ENCODE measurements around the gene PPP1R16B.
"Not testable (repeated sequence)": the region's sequence is repeated elsewhere in the genome, so short reads cannot be mapped to it uniquely, and the experiment has no call there.

Gene PPP1R16B

GRCh38 chr20:38779247-38780097 is 26.0 kb upstream of the PPP1R16B start:
- Mint-ChIP-seq H3K4me1 (peaks cover under 1% of the 10 kb centered on the region), H3K27me3 (no peaks in the 10 kb centered on the region), H3K27ac (no peak overlapping the region), H3K36me3 (peaks cover 11% of the 10 kb centered on the region), H3K4me3 (no peak overlapping the region), H3K9me3 (no peaks in the 10 kb centered on the region)
- no peak for ATAC-seq

- Mint-ChIP-seq H3K9me3 (no peaks in the 10 kb centered on the region), H3K4me3 (no peak overlapping the region), H3K4me1 (no peaks in the 10 kb centered on the region), H3K27ac (no peak overlapping the region), H3K36me3 (no peaks in the 10 kb centered on the region), H3K27me3 (no peaks in the 10 kb centered on the region)
- no peak for ATAC-seq
These were observed 23.2 kb upstream of the PPP1R16B start for GRCh38 chr20:38782275-38782674.

DNA sequence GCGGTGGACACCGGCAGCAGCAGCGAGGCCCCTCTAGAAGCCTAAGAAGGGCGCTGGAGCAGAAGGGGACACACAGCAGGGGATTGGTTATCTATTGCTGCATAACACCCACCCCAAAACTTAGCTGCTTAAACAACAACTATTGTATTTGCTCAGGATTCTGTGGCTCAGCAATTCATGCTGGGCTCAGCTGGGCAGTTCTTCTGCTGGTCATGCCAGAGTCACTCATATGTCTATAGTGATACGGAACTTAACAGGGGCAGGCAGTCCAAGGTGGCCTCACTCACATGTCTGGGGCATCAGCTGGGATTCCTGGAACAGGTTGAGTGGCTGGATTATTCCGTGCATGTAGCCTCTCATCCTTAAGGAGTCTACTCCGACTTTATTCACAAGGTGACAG is 17.6 kb upstream of the PPP1R16B start:
- no peak overlapping the region for H3K27ac Mint-ChIP-seq
- H3K27me3 Mint-ChIP-seq = no peaks in the 10 kb centered on the region
- peaks cover 8% of the 10 kb centered on the region for H3K4me1 Mint-ChIP-seq
- no peak overlapping the region for H3K4me3 Mint-ChIP-seq
- no peak for ATAC-seq
- H3K9me3 Mint-ChIP-seq = no peaks in the 10 kb centered on the region
- H3K36me3 Mint-ChIP-seq = peaks cover 5% of the 10 kb centered on the region

GRCh38 chr20:38789503-38790199 is 15.8 kb upstream of the PPP1R16B start:
- no peak overlapping the region for H3K4me3 Mint-ChIP-seq
- peaks cover 5% of the 10 kb centered on the region for H3K36me3 Mint-ChIP-seq
- no peaks in the 10 kb centered on the region for H3K27me3 Mint-ChIP-seq
- H3K4me1 Mint-ChIP-seq = peaks cover 8% of the 10 kb centered on the region
- ATAC-seq = no peak
- H3K27ac Mint-ChIP-seq = no peak overlapping the region
- no peaks in the 10 kb centered on the region for H3K9me3 Mint-ChIP-seq

GRCh38 chr20:38790200-38791053 is 15.1 kb upstream of the PPP1R16B start:
- peaks cover 5% of the 10 kb centered on the region for H3K36me3 Mint-ChIP-seq
- peak overlapping the region; percentile 23 for H3K27ac Mint-ChIP-seq

GRCh38 chr20:38791291-38791690 is 14.2 kb upstream of the PPP1R16B start:
- Mint-ChIP-seq H3K36me3 (peaks cover 5% of the 10 kb centered on the region), H3K27ac (no peak overlapping the region), H3K9me3 (no peaks in the 10 kb centered on the region), H3K27me3 (no peaks in the 10 kb centered on the region), H3K4me1 (peaks cover 8% of the 10 kb centered on the region), H3K4me3 (no peak overlapping the region)
- no peak for ATAC-seq

More at GRCh38 chr20:38790200-38791053, 15.1 kb upstream of the PPP1R16B start:
- peak overlapping the region; percentile 19 for H3K4me3 Mint-ChIP-seq
- peaks cover 8% of the 10 kb centered on the region for H3K4me1 Mint-ChIP-seq
- H3K9me3 Mint-ChIP-seq = no peaks in the 10 kb centered on the region
- ATAC-seq = peak; percentile 50
- no peaks in the 10 kb centered on the region for H3K27me3 Mint-ChIP-seq

DNA sequence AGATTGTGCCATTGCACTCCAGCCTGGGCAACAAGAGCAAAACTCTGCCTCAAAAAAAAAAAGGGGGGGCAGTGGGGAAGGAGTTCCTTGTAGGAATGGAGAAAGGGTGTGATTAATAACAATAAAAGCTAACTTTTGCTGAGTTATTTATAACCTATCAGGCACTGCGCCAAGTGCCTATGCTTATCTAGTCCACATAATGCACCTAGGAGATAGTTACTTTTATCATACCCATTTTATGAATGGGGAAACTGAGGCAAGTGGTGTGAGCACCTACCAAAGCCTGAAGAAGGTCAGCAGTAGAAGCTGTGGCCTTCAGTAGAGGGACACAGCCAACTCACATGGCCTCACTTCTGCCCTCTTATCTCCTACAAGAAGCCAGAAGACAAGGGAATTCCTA is 13.6 kb upstream of the PPP1R16B start:
- Mint-ChIP-seq H3K27ac (no peak overlapping the region), H3K4me3 (no peak overlapping the region), H3K9me3 (no peaks in the 10 kb centered on the region), H3K36me3 (peaks cover 5% of the 10 kb centered on the region), H3K27me3 (no peaks in the 10 kb centered on the region), H3K4me1 (peaks cover 8% of the 10 kb centered on the region)
- ATAC-seq = no peak

- not testable (repeated sequence) for H3K4me3 Mint-ChIP-seq, ATAC-seq, H3K36me3 Mint-ChIP-seq, H3K27me3 Mint-ChIP-seq, H3K9me3 Mint-ChIP-seq
- Mint-ChIP-seq H3K27ac (peak overlapping the region; percentile 65), H3K4me1 (peaks cover 15% of the 10 kb centered on the region)
These were observed 11.4 kb upstream of the PPP1R16B start for GRCh38 chr20:38794057-38794456.

GRCh38 chr20:38798266-38798665 is 7.2 kb upstream of the PPP1R16B start:
- H3K27ac Mint-ChIP-seq = no peak overlapping the region
- no peaks in the 10 kb centered on the region for H3K27me3 Mint-ChIP-seq
- no peaks in the 10 kb centered on the region for H3K9me3 Mint-ChIP-seq
- no peaks in the 10 kb centered on the region for H3K36me3 Mint-ChIP-seq
- no peak overlapping the region for H3K4me3 Mint-ChIP-seq
- peaks cover 7% of the 10 kb centered on the region for H3K4me1 Mint-ChIP-seq
- no peak for ATAC-seq

DNA sequence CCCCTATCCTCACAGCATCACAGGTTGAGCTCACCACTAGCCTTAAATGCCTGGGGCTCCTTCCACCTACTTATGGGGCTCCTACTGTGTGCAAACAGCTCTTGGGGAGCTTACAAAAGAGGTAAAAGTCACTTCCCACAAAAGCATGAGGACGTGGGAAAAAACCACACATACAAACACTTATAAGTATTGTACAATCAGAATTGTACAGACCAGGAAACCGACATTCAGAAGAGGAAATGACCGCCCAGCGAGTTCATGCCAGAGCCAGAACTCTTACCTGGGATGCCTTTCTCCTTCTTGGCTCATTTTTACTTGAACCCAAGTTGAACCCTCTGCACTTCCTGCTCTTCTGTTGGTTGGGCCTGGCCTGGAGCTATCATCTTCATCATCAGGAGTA is 6.3 kb upstream of the PPP1R16B start:
- Mint-ChIP-seq H3K27ac (no peak overlapping the region), H3K27me3 (no peaks in the 10 kb centered on the region), H3K9me3 (no peaks in the 10 kb centered on the region), H3K4me3 (no peak overlapping the region), H3K4me1 (peaks cover 12% of the 10 kb centered on the region), H3K36me3 (no peaks in the 10 kb centered on the region)
- no peak for ATAC-seq

DNA sequence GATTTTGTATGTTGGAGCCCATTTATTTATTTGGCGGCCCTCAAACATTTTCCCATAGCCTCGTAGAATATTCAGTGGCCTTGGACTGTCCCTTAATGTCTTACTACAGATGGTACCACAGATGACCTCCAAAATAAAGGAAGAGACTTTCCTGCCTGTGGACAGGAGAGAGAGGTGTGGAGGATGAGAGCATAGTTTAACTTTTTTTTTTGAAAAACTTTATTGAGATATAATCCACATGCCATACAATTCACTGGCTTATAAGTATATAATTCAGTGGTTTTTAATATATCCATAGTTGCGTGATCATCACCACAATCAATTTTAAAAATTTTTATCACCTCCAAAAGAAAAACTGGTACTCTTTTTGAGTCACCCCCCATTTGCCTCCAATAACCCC is 4.6 kb upstream of the PPP1R16B start:
- no peaks in the 10 kb centered on the region for H3K27me3 Mint-ChIP-seq
- ATAC-seq = no peak
- H3K27ac Mint-ChIP-seq = no peak overlapping the region
- H3K4me3 Mint-ChIP-seq = no peak overlapping the region
- H3K4me1 Mint-ChIP-seq = peaks cover 23% of the 10 kb centered on the region
- no peaks in the 10 kb centered on the region for H3K9me3 Mint-ChIP-seq
- peaks cover 4% of the 10 kb centered on the region for H3K36me3 Mint-ChIP-seq

- Mint-ChIP-seq H3K4me3 (peak overlapping the region; percentile 88), H3K27me3 (no peaks in the 10 kb centered on the region), H3K36me3 (peaks cover 26% of the 10 kb centered on the region), H3K9me3 (no peaks in the 10 kb centered on the region), H3K4me1 (peaks cover 39% of the 10 kb centered on the region), H3K27ac (peak overlapping the region; percentile 84)
- no peak for ATAC-seq
These were observed 1.3 kb upstream of the PPP1R16B start for GRCh38 chr20:38804221-38804620.

GRCh38 chr20:38804682-38805501 is 605 bp upstream of the PPP1R16B start:
- peak; percentile 85 for ATAC-seq
- Mint-ChIP-seq H3K4me1 (peaks cover 46% of the 10 kb centered on the region), H3K9me3 (no peaks in the 10 kb centered on the region), H3K27me3 (no peaks in the 10 kb centered on the region), H3K36me3 (peaks cover 33% of the 10 kb centered on the region), H3K27ac (peak overlapping the region; percentile 84), H3K4me3 (peak overlapping the region; percentile 88)

DNA sequence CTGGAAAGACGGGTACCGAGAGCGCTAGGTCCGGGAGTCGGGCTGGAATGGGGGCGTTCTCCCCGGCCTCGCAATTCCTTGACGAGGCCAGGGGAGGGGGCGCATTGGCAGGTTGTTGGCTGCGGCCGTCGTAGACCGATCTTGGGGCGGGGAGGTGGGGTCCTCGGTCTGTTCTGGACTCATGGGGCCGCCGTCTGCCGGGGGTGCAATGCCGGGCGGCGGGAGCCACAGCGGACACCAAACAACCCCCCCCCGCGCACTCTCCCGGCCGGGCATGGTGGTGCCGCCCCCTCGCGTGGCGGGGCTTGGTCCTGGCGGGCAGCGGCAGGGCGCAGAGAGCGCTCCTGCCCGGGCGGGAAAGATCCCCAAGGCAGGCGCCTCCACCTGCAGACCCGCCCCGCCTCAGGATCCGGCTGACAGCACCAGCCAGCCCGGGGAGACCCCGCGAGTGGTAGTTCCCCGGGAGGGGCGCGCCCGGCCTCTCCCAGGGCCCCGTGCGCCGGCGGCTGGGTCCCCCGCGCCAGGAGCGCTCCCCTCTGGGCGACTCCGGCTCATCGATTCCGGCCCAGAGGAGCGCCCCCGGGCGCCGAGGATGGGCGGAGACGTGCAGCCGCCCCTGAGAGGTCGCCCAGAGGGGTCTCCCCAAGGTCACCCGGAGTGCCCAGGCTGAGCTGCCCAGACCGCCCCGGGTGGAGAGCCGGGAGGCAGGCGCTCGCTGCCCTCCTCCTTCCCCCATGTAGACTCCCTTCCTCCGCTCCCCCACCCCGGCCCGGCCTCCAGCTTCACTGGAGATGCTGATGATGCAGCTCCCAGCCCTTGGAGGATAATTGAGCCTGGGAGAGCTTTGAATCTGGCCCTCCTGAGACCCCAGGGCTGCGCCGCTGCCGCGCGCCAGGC is 709 bp downstream of the PPP1R16B start:
- peak overlapping the region; percentile 84 for H3K27ac Mint-ChIP-seq
- H3K4me1 Mint-ChIP-seq = peaks cover 59% of the 10 kb centered on the region
- peak; percentile 37 for ATAC-seq
- peak overlapping the region; percentile 88 for H3K4me3 Mint-ChIP-seq
- H3K36me3 Mint-ChIP-seq = peaks cover 45% of the 10 kb centered on the region
- H3K9me3 Mint-ChIP-seq = no peaks in the 10 kb centered on the region
- H3K27me3 Mint-ChIP-seq = no peaks in the 10 kb centered on the region
